ENCODE measurements around the gene REXO1. TPM values are rescaled to one million over a fixed set of nuclear protein-coding genes. Genes with fewer than 3 reads are reported as not detected.
A peak's percentile ranks its signal among the peaks of the same experiment; 100 is the strongest.

Gene REXO1
- total and polyA plus RNA-seq, 2 of the 8 experiments (the other 6 are each of a cell fraction or from before 2014, with no cell fraction given) = 42.4 to 44.3 TPM

- no peak overlapping the region for H2BK12ac ChIP-seq (ENCODE audit: low read depth, low read length)
- FAIRE-seq = no peak
- no peak overlapping the region for H3K18ac ChIP-seq (ENCODE audit: extremely low read depth, low read length)
- H3K27me3 ChIP-seq (replicated peaks in 1 of 4; ENCODE audit: control insufficient read depth in 3 of 4, extremely low read depth in 1 of 4, insufficient read depth in 3 of 4, low read length in 3 of 4) = peaks cover 28 to 68% (median 58%) of the 10 kb centered on the region in 4 experiments
- H3K79me1 ChIP-seq (ENCODE audit: low read depth, low read length) = no peaks in the 10 kb centered on the region
- peaks cover 0 to 3% (median 0%) of the 10 kb centered on the region in 4 experiments; a peak in 1 of 8 replicates for H3K36me3 ChIP-seq (ENCODE audit: control insufficient read depth in 2 of 4, insufficient read depth in 4 of 4, low read length in 3 of 4)
- H2BK120ac ChIP-seq (replicated peaks; ENCODE audit: low read depth, low read length) = no peak overlapping the region
- ChIA-PET POLR2A (ENCODE audit: partially characterized antibody) (interaction anchor here (1.4 kb wide), 2 partner anchors 10 to 28 kb away, joined by 4 to 5 read pairs; no protein-coding TSS in a partner anchor), CTCF (ENCODE audit: partially characterized antibody) (interaction anchor here (0.6 to 3.3 kb wide), 11 partner anchors 8 to 106 kb away, joined by 3 to 35 read pairs (median 6); no protein-coding TSS in a partner anchor)
- no peak overlapping the region for H2BK20ac ChIP-seq (ENCODE audit: low read length)
- H2BK5ac ChIP-seq (ENCODE audit: low read depth, low read length) = no peak overlapping the region
- no peak overlapping the region for H3K4ac ChIP-seq (replicated peaks; ENCODE audit: insufficient read length, low read depth, low read length)
- peaks cover 9 to 16% of the 10 kb centered on the region in 2 experiments; a peak in 3 of 4 replicates for H3K9me3 ChIP-seq (ENCODE audit: insufficient read depth in 2 of 2, low read depth in 1 of 2, low read length in 1 of 2)
- no peaks in the 10 kb centered on the region for H3K79me2 ChIP-seq (ENCODE audit: control insufficient read depth in 1 of 2, insufficient read depth in 2 of 2, low read length in 2 of 2)
- no peak overlapping the region for H3K14ac ChIP-seq (ENCODE audit: insufficient read length)
- H3K56ac ChIP-seq (replicated peaks; ENCODE audit: insufficient read length, low read depth, low read length) = no peak overlapping the region
- H3K4me1 ChIP-seq (replicated peaks in 1 of 4; ENCODE audit: control insufficient read depth in 3 of 4, insufficient read depth in 4 of 4, low read length in 3 of 4) = peaks cover 0 to 8% (median 3%) of the 10 kb centered on the region in 4 experiments; a peak in 6 of 7 replicates
- H3K9ac ChIP-seq (replicated peaks in 1 of 4; ENCODE audit: extremely low read depth in 1 of 4, low read depth in 3 of 4, low read length in 3 of 4) = no peak overlapping the region
- no peak overlapping the region for H2BK15ac ChIP-seq (ENCODE audit: low read length)
- H2AFZ ChIP-seq (ENCODE audit: low read length) = no peak overlapping the region
- peaks cover 0 to 3% of the 10 kb centered on the region in 2 experiments for H4K20me1 ChIP-seq (replicated peaks in 1 of 2; ENCODE audit: control insufficient read depth in 1 of 2, insufficient read depth in 2 of 2, low read length in 2 of 2)
- DNase-seq (ENCODE audit: low read depth in 1 of 2, low spot score in 2 of 2) = no peak
- H3K23me2 ChIP-seq (ENCODE audit: low read depth, low read length) = peaks cover 13% of the 10 kb centered on the region; the same call in 1 of the 2 replicates
- no peak overlapping the region for H4K91ac ChIP-seq (replicated peaks; ENCODE audit: insufficient read length, low read length)
- no peak overlapping the region for H4K5ac ChIP-seq (ENCODE audit: insufficient read length, low read depth, low read length)
- H3K4me3 ChIP-seq (ENCODE audit: extremely low read depth in 1 of 4, insufficient read depth in 2 of 4, low read depth in 3 of 4, low read length in 4 of 4) = no peak overlapping the region
- WGBS, 2 experiments (ENCODE audit: extremely low coverage in 1 of 2, insufficient coverage in 1 of 2, insufficient read length in 1 of 2, insufficient replicate concordance in 2 of 2, low coverage in 1 of 2, low lambda C conversion rate in 2 of 2, missing lambda C conversion rate in 1 of 2) = 86% methylated on average over 4 of the region's 4 CpGs; no CpG with 5 or more reads in 1 of the 2 experiments
- no peak overlapping the region for H3K27ac ChIP-seq (ENCODE audit: low read depth, low read length)
- H3K23ac ChIP-seq (ENCODE audit: insufficient read length) = no peak overlapping the region
- no peak overlapping the region for H2AK5ac ChIP-seq (ENCODE audit: low read depth, low read length)
- no peak overlapping the region for H4K8ac ChIP-seq (ENCODE audit: extremely low read depth, insufficient read depth, low read length)
- H3K4me2 ChIP-seq (ENCODE audit: insufficient read depth in 1 of 2, low read depth in 2 of 2, low read length in 2 of 2) = no peak overlapping the region
- TF ChIP-seq HDAC2 (IDR thresholded peaks at IDR 0.05; ENCODE audit: borderline replicate concordance in 1 of 2, low read depth in 2 of 2, low read length in 2 of 2) = 0 out of 4 replicates have a peak, but pooled peaks of 1 of the 2 experiments have one; percentile 43
- peak; percentile 62 for TF ChIP-seq SRF (IDR thresholded peaks at IDR 0.05; ENCODE audit: low read depth, low read length)
- TF ChIP-seq KDM1A (IDR thresholded peaks at IDR 0.05; ENCODE audit: borderline replicate concordance, low read length) = peak; percentile 86
- no peak for TF ChIP-seq CTBP2 (IDR thresholded peaks at IDR 0.05; ENCODE audit: borderline replicate concordance, insufficient read depth, insufficient read length, low read length)
These were observed 77.3 kb downstream of the REXO1 start for GRCh38 chr19:1770866-1771576.

All from H1 (cell line).